HG03469 (cell line): ENCODE measurements around the gene CBX4.

Source experiments
- ATAC-seq: cut with Tn5 transposase; IDR thresholded peaks from one replicate; pipeline ENCODE4 v1.9.1; 2021; ENCODE audit warnings: mild to moderate bottlenecking, moderate library complexity, moderate number of reproducible peaks; ENCODE audit not compliant: unreplicated experiment

CBX4 gene

GRCh38 chr17:79814974-79815835, 24.0 kb downstream of the CBX4 start:
- no peak for ATAC-seq

- no peak for ATAC-seq
Observed at GRCh38 chr17:79814127-79814973, 24.9 kb downstream of the CBX4 start.

DNA sequence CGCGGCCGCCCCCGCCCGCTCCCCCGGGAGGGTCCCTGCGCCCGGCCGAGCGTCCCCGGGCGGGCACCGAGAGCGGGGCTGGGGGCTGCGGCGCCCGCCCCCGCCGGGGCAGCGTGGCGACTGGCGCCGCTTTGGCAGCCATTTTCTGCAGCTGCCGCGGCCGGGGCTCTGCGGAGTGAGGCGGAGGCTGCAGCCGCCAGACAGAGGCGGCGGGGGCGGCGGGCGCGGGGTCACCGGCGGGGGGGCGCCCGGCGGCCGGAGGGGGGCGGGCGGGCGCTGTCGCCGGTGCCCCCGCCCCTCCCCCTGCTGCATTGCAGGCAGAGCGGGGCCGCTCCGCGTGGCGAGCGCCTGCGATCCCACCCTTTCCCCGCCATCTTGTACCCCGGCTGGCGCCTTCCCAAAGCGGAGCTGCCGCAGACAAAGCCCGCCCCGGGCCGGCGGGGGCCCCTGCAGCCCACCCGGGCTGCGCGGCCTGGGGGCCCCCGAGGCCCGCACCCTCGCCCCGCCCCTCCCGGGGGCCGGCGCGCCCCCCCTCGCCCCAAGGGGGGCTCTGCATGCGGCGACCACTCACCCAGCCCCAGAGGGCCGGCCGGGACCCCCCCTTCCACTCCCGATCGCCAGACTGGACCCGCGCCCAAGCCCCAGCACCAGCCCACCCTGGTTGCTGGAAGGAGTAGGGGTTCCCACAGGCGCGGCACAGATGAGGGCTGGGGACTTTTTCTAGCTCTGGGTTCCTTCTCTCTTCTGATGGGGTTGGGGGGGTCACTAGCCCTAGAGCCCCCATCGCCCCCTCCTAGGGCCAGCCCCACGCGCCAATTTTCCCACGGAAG, 25.7 kb downstream of the CBX4 start:
- ATAC-seq: no peak

GRCh38 chr17:79812353-79813258, 26.6 kb downstream of the CBX4 start:
- no peak for ATAC-seq

DNA sequence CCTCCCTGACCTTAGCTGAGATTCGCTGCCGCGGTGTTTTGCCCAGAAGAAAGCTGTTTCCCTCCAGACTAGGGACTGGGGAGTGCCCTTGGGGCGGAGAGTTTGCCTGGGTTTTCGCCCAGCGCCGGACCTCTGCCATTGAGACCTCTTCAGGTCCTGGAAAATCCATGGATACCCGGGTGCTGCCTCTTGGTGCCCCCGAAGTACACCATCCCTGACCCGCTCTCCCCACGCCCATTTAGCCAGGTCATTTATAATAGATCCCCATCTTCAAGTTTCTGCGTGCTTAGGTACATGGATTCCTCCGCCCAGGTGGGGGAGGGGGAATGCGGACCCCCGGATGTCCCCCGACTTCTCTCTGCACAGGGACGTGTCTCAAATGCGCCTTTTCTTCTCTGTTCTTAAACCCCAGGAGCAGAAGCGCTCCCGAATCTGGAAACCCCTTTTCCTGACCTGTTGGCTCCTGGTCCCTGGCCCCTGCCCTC, 27.3 kb downstream of the CBX4 start:
- no peak for ATAC-seq

DNA sequence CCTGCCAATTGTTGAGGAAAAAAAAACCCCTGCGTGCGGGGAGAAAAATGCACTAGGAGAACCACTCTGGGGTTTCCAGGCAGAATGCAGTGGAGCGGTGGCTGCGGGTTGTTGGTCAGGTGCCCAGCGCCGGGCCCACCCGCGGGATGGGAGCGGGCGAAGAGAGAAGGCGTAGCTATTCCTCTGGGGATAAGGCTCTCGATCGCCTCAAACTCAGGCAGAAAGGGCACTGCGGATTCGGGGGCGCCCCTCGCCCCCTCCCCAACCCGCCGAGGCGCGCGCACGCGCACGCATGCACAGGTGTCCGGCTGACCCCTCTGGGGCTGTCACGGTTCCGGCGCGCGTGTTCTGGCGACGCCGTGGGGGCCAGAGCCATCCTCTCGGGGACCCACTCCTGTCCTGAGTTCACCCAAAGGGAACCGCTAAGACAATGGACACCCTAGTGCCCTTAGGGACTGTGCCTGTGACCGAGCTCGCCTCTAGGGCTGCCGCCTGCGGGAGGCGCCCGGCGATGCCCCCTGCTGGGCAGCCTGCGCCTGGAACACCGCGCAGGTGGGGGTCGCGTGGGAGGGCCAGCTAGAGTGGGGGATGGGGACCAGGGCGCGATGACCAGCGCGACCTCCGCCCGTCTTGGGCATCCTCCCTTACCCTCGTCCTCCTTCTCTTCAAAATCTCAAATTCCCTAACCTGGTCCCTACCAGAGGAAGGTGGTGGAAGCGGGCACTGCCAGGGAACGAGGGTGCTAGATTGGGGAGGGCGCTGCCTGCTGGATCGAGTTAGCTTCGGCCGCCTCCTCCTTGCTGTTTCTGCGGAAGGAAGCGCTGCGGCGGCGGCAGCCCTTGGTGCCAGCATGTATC, 28.0 kb downstream of the CBX4 start:
- ATAC-seq: no peak

DNA sequence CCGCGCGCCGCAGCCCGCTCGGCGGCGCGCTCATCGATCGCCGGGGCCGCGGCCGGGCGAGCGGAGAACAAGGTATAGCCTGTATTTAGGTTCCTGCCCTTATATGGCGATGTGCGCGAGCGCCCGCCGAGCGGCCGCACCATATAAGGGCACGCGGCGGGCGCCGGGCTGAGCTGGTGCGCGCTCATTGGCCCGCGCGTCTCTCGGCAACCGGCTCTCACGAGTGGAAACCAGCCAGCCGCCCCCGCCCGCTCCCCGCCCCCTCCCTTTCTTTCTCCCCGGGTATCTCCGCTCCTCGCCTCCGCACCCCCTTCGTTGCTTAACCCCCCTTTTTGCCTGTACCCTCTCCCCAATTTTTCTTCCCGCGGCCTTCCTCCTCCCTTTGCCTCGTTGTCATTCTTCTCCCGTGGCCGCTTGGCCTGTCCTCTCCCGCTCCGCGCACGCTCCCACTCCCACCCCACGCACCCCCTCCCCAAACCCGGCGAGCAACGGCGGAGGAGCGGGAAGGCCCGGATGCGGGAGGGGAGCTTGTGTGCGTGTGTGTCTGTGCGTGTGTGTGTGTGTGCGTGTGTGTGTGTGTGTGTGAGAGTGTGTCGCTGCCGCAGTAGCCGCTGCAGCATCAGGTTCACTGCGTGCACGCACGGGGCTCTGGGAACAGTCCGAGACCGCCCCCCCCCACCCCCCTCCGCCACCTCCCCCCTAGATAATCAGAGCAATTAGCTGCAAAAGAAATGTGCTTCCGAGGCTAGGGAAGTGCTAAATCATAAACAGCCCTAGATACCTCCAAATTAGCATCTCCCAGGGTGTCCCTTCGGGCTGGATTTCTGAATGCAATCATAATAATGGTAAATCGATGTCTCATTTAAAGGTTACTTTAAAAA, 28.9 kb downstream of the CBX4 start:
- ATAC-seq: peak; percentile 62

GRCh38 chr17:79809530-79810129, 29.6 kb downstream of the CBX4 start:
- ATAC-seq: no peak

DNA sequence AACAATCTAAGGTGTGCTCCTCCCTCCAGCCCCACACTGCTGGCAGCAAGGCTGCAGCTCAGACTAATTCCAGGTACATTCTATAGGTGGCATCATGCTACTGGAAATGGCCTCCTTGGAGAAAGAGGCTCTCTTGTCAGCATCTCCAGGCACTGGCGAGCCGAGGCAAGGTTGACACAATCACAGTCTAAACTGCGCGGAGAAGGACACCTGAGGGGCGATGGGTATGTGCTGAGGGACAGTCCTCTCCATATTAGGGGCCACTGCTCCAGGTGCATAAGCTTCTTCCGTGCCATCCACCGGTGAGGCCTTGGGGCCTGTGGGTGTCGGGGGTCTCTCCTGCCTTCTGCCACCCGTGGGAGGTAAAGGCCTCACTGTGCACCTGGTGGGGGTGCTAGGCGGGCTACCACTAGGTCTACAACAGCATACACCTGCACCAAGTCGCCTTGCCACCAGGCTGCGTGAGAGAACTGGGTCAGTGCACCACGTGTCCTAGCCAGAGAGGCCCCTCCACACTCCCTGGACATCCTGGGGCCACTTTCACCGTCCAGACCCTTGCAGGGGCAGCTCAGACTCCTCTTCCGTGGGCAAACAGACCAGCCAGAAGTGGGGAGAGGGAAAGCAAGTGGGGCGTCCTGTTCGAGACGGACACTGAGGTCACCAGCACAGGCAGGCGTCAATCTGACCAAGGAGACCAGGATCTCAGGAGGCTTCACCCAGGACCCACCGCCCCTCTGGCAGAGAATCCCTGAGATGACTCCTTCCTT, 30.3 kb downstream of the CBX4 start:
- ATAC-seq: no peak

DNA sequence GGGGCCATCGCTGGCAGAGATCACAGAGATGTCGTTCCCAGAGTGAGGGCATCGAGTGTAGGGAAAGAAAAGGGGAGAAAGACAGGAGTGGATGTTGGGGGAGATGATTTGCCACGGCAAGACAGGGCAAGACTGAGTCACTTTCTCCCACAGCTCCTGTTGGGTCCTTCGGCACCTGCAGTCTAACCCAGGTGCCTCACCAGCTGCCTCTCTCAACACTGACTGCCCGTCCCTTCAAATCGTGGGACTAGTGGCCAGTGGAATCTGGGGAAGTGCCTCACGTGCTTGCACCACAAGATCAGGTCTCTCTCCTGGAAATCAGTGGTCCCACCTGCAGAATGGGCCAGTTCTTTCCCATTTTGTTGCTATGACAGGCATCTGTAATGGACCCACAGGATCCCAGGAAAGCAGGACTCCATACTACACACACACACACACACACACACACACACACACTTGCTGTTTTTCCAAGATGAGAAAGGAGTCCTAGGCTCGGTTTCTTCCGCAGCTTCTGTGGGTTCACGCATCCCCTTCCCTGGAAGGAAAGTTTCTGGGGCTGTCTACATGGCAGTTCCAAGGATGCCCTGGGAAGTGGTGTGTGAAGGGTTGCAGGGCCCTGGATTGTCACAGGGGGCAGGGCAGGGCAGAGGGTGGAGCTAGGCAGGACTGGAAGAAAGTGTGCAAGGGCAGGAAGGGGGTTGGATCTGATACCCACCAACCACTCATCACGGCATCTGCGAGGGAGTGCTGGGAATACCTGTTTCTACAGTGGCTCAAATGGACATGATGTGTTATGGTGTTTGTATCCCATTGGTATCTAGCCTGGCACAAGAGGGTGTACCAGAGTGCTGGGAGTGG, 32.1 kb downstream of the CBX4 start:
- ATAC-seq: no peak

GRCh38 chr17:79806446-79806760, 32.8 kb downstream of the CBX4 start:
- ATAC-seq: no peak

GRCh38 chr17:79804856-79805696, 34.2 kb downstream of the CBX4 start:
- no peak for ATAC-seq

GRCh38 chr17:79803997-79804855, 35.0 kb downstream of the CBX4 start:
- no peak for ATAC-seq

- ATAC-seq: no peak
Observed at GRCh38 chr17:79803421-79803996, 35.7 kb downstream of the CBX4 start.
